Colonic mucosa (tissue), 4 donors: ENCODE data around the gene ATP8B4. TPM values are rescaled to one million over a fixed set of nuclear protein-coding genes. Genes with fewer than 3 reads are reported as not detected.

Experiments used
- DNase-seq: peaks from one replicate; pipeline ENCODE4 v3.0.0-alpha.2; 2020
- H3K27ac ChIP-seq: fragments of 200-600 bp; one replicate; pipeline ENCODE4 v1.8.0; 2021
- H3K27me3 ChIP-seq: fragments of 200-600 bp; one replicate; pipeline ENCODE4 v1.8.0; 2021
- H3K36me3 ChIP-seq: fragments of 200-600 bp; one replicate; pipeline ENCODE4 v1.8.0; 2021
- H3K4me1 ChIP-seq: fragments of 200-600 bp; one replicate; pipeline ENCODE4 v1.8.0; 2021; ENCODE audit warnings: mild to moderate bottlenecking
- H3K4me3 ChIP-seq: fragments of 200-600 bp; one replicate; pipeline ENCODE4 v1.8.0; 2021
- H3K9ac ChIP-seq, 2 donors: one replicate each; pipeline ENCODE4 v1.7.0; 2013; ENCODE audit warnings: control low read depth in 2 of 2, low read depth in 2 of 2, low read length in 2 of 2
- H3K9me3 ChIP-seq: fragments of 200-600 bp; one replicate; pipeline ENCODE4 v1.8.0; 2021
- intact Hi-C: fragments of 100-400 bp; cut with DNase I; formaldehyde crosslinking; loops from one replicate; pipeline ENCODE4 v1.14.1; 2022
- total RNA-seq, 2 donors: library from RNA; stranded (reverse); fragmentation: NEBNext Ultra II Directional in 1 of 2; extraction: Animal tissue kit (Norgen Biotek cat#: 25700) in 1 of 2; gene quantifications; one replicate each; pipeline ENCODE4 v1.2.1, GENCODE V29; 2021
- TF ChIP-seq, protein P1 (sequence below): fragments of 200-600 bp; IDR thresholded peaks from one replicate; pipeline ENCODE4 v1.8.0; 2022; ENCODE audit warnings: antibody characterized with exemption, mild to moderate bottlenecking
- donor health status: healthy.
- donor health status: DM: no; HTN: no; CAD: no.
- donor health status: DM: no; HTN: no; CAD: no.

ATP8B4 gene
- total RNA-seq, 2 donors from 2014 or later: 2.7 to 3.0 TPM

DNA sequence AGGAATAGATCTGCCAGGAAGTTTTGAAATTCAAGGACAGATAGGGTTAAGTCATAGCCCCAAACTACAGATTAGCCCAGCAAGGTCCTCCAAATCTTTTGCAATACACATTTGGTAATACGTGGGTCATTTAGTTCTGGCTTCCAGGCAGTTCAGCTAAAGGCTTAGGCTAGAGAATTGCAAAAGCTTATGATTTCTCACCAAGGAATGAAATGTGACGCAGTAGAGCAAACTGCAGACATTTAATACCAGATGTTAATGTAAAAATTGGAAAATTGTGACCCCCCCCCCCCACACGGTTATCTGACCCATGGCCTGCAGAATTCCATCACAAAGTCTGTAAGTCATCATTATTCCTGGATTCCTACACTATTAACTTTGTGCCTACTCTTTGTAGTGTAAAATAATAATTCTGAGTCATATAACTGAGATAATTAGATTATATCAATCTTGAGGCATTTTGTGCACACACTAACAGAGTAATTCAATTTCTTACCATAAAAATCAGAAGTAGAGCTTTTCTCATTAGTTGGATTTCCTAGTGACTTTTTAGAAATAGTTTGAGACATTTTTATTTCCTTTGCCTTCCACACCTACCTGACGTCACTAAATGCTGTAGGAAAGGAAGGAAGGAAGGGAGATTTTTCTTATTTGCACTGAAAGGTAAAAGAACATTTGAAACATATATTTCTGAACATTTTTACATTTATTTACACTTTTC, 263.0 kb downstream of the ATP8B4 start:
- no peak overlapping the region for H3K27ac ChIP-seq
- H3K4me3 ChIP-seq: no peak overlapping the region
- no peaks in the 10 kb centered on the region for H3K4me1 ChIP-seq
- no peaks in the 10 kb centered on the region for H3K27me3 ChIP-seq
- H3K9me3 ChIP-seq: no peaks in the 10 kb centered on the region
- DNase-seq: no peak
- no peak overlapping the region for H3K9ac ChIP-seq
- TF ChIP-seq, protein P1, sequence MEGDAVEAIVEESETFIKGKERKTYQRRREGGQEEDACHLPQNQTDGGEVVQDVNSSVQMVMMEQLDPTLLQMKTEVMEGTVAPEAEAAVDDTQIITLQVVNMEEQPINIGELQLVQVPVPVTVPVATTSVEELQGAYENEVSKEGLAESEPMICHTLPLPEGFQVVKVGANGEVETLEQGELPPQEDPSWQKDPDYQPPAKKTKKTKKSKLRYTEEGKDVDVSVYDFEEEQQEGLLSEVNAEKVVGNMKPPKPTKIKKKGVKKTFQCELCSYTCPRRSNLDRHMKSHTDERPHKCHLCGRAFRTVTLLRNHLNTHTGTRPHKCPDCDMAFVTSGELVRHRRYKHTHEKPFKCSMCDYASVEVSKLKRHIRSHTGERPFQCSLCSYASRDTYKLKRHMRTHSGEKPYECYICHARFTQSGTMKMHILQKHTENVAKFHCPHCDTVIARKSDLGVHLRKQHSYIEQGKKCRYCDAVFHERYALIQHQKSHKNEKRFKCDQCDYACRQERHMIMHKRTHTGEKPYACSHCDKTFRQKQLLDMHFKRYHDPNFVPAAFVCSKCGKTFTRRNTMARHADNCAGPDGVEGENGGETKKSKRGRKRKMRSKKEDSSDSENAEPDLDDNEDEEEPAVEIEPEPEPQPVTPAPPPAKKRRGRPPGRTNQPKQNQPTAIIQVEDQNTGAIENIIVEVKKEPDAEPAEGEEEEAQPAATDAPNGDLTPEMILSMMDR: no peak
- intact Hi-C loops: loop anchor here (10.0 kb wide), 1 partner anchor 431 kb away; the partner anchor contains the start of gene FGF7
- no peaks in the 10 kb centered on the region for H3K36me3 ChIP-seq

DNA sequence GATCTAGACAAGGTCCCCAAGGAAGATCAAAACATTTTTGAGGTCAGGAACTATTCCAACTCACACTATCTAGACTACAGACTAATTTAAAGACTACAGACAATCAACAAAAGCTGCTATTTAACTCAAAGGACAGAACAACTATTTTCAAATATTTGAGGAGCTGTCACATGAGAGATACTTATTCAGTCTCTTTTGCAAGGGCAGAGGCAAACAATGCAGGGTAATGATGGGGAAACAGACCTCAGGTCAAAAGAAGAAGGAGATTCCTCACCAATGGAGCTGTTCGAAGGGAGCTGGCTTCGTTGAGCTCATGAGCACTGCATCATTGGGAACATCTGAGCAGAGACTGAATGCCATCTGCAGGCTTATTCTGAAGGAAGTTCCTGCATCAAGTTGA, 266.3 kb downstream of the ATP8B4 start:
- Histone ChIP-seq H3K36me3 (no peaks in the 10 kb centered on the region), H3K9ac (no peak overlapping the region), H3K4me1 (no peaks in the 10 kb centered on the region), H3K9me3 (no peaks in the 10 kb centered on the region), H3K27ac (no peak overlapping the region), H3K4me3 (no peak overlapping the region), H3K27me3 (no peaks in the 10 kb centered on the region)
- TF ChIP-seq, protein P1: no peak
- intact Hi-C loops: loop anchor here (10.0 kb wide), 1 partner anchor 428 kb away; the partner anchor contains the start of gene FGF7
- DNase-seq: no peak

DNA sequence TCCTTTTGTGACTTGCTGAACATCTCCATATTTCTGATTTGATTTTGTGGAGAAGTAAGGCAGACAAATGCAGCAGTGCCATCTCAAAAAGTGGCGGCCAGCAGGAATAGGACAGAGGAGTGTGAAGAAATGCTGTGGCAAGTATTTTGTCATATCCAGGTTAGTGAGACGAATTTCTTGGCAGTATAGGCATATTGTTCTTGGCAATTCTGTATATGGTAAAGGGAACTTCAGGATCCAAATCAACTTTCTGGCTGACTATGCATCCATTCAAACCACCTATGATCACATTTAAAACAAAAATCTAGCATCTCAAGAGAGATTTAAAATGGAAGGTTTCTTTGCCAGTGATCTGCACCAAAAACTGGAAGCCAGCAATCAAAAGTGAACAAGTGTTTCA, 270.2 kb downstream of the ATP8B4 start:
- Histone ChIP-seq H3K4me3 (no peak overlapping the region), H3K9ac (no peak overlapping the region), H3K9me3 (no peaks in the 10 kb centered on the region), H3K4me1 (peaks cover 5% of the 10 kb centered on the region), H3K36me3 (no peaks in the 10 kb centered on the region), H3K27me3 (no peaks in the 10 kb centered on the region), H3K27ac (no peak overlapping the region)
- no peak for DNase-seq
- intact Hi-C loops: no loop called here
- TF ChIP-seq, protein P1: no peak

DNA sequence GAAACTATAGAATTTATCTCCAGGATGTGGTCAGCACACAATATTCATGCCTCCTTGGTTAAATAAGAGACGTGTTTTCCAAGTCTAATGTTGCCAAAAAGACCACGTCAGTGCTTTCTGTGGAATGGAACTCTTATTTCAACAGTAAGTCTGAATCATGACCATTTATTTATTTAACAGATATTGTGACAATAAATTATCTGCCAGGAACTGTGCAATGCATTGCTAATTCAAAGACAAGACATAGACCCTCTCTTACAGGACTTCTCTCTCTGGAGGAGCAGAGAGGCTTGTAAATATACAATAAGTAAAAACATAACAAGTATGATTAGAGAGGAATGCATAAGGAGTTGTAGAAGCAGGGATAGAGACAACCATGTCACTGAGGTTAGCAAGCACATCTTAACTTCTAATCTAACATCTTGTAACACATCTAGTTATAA, 270.7 kb downstream of the ATP8B4 start:
- intact Hi-C loops: no loop called here
- Histone ChIP-seq H3K27me3 (no peaks in the 10 kb centered on the region), H3K4me3 (no peak overlapping the region), H3K9ac (no peak overlapping the region), H3K36me3 (no peaks in the 10 kb centered on the region), H3K4me1 (peaks cover 5% of the 10 kb centered on the region), H3K27ac (no peak overlapping the region), H3K9me3 (no peaks in the 10 kb centered on the region)
- DNase-seq: no peak
- TF ChIP-seq, protein P1: no peak

DNA sequence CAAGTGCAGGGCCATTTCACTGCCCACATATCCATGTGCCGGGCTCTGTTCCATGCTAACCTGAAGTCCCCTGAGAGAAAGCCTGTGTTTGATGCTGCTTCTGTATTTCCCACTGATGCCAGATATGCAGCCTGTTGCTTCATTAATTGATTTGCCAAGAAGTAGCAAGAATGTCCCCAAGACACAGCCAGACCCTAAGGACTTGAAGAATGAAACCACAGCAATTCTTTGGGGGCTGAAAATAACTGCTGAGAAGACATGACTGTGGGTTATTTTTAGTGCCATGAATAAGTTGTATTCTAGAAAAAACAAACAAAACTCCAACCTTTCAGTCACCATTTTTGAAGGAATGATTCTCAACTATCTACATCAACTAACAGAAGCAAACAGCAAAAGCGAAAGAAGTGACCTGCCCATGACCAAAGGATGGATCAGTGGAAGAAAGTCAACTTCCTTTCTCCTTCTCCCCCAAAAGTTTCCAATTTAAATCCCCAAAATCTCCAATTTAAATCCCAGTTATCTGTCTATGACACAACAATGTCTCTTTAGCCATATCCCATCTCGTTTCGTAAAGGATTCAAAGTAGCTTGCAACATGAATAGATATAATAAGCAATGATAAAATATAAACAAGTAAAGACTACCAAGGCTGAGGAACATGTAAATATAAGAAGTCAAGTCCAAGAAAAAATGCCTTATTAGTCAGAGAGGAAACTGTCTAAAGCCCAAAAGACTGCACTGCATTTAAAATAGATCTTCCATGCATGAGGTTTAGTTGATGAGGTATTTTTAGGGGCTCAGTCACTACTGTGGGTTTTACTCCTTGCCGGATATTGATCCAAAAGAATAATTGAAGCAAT, 271.4 kb downstream of the ATP8B4 start:
- TF ChIP-seq, protein P1: no peak
- DNase-seq: no peak
- peaks cover 5% of the 10 kb centered on the region for H3K4me1 ChIP-seq
- no peaks in the 10 kb centered on the region for H3K27me3 ChIP-seq
- H3K27ac ChIP-seq: peak overlapping the region; percentile 13
- H3K9ac ChIP-seq: no peak overlapping the region
- H3K36me3 ChIP-seq: no peaks in the 10 kb centered on the region
- intact Hi-C loops: no loop called here
- H3K9me3 ChIP-seq: no peaks in the 10 kb centered on the region
- no peak overlapping the region for H3K4me3 ChIP-seq
